ENCODE data around the gene PTK7. TPM values are rescaled to one million over a fixed set of nuclear protein-coding genes. Genes with fewer than 3 reads are reported as not detected.

PTK7 gene
- total and polyA plus RNA-seq, 8 donors = 4.0 to 64.9 (median 27.4) TPM

DNA sequence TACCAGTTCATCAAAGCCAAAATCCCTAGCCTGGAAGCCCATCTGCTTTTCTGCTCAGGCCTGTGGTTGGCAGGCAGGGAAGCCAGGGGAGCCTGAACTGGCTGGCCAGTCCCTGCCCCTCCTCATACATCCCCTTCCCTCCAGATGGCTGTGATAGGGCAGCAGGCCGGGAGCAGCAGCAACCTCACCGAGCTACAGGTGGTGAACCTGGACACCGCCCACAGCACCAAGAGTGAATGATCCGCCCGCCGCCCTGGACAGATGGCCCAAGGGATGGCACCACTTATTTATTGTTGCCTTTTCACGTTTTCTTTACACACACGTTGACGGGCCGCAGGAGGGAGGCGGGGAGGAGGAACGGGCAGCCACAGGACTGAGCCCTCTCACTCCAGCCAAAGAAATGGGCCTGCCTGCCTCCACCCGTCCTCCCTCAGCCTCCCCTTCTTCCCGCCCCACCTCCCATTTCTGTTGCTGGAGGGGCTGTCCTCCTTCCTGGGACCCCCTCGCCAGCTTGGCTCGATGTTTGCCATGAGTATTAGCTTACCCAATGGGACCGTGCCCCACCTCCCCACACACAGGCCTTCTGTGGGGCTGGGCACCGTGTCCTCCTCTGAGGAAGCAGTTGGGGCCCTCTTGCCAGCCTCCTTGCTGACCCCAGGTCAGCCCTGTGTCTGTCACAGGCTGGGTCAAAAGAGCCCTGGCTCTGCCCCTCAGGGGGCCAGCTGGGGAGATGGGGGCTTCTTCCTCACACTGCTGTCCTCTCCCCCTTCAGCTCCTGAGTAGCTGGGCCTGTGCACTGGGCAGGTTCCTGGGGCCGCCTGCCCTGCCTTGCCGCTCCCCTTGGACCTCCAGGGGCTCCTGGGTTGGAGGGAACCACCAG, 103.1 kb downstream of the PTK7 start:
- Histone ChIP-seq H3K27ac (peak overlapping the region in 1 of 5 donors; percentile 51), H3K4me1 (peaks cover 28 to 57% (median 46%) of the 10 kb centered on the region in 4 donors), H3K27me3 (no peaks in the 10 kb centered on the region), H3K9me3 (no peaks in the 10 kb centered on the region), H3K36me3 (peaks cover 41 to 57% (median 55%) of the 10 kb centered on the region in 4 donors), H3K4me3 (no peak overlapping the region)
- no peak for TF ChIP-seq POLR2A (IDR thresholded peaks at IDR 0.05)
- no peak for TF ChIP-seq EP300 (IDR thresholded peaks at IDR 0.05)
- no peak for TF ChIP-seq POLR2AphosphoS5 (IDR thresholded peaks at IDR 0.05)
- TF ChIP-seq, protein P1, sequence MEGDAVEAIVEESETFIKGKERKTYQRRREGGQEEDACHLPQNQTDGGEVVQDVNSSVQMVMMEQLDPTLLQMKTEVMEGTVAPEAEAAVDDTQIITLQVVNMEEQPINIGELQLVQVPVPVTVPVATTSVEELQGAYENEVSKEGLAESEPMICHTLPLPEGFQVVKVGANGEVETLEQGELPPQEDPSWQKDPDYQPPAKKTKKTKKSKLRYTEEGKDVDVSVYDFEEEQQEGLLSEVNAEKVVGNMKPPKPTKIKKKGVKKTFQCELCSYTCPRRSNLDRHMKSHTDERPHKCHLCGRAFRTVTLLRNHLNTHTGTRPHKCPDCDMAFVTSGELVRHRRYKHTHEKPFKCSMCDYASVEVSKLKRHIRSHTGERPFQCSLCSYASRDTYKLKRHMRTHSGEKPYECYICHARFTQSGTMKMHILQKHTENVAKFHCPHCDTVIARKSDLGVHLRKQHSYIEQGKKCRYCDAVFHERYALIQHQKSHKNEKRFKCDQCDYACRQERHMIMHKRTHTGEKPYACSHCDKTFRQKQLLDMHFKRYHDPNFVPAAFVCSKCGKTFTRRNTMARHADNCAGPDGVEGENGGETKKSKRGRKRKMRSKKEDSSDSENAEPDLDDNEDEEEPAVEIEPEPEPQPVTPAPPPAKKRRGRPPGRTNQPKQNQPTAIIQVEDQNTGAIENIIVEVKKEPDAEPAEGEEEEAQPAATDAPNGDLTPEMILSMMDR (IDR thresholded peaks at IDR 0.05) = no peak
- intact Hi-C loops (cut with DNase I; ENCODE audit: low total_unique reads) = no loop called here
- WGBS, 5 donors = 83 to 91% (median 87%) methylated on average over 18 to 20 of the region's 20 CpGs
- no peak for DNase-seq

DNA sequence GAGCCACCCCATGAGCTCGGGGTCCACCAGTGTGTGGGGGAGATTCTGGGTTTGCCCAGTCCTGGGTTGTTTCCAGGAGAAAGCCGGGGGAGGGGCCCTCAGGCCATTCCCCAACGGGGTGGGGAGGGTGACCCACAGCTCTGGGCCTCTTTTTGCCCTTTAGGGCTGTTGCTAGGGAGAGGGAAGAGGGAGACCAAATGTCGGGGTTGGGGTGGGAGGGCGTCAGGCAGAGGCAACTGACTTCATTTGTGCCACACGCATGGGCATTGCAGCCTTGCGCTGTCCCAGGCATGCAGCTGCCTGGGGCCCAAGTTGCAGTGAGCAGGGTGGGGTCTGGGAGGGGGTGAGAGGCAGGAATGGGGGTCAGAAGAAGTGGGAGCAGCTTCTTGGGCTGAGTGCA, 103.9 kb downstream of the PTK7 start:
- Histone ChIP-seq H3K4me1 (peaks cover 25 to 59% (median 43%) of the 10 kb centered on the region in 4 donors), H3K27ac (peak overlapping the region in 2 of 5 donors; percentile 33 to 51), H3K4me3 (no peak overlapping the region), H3K36me3 (peaks cover 41 to 65% (median 60%) of the 10 kb centered on the region in 4 donors), H3K27me3 (no peaks in the 10 kb centered on the region), H3K9me3 (no peaks in the 10 kb centered on the region)
- intact Hi-C loops (cut with DNase I; ENCODE audit: low total_unique reads) = no loop called here
- WGBS, 5 donors = 72 to 83% (median 81%) methylated on average over 7 of the region's 7 CpGs
- DNase-seq = no peak
- TF ChIP-seq EP300 (IDR thresholded peaks at IDR 0.05) = no peak
- TF ChIP-seq POLR2A (IDR thresholded peaks at IDR 0.05) = no peak
- no peak for TF ChIP-seq POLR2AphosphoS5 (IDR thresholded peaks at IDR 0.05)
- TF ChIP-seq, protein P1 (IDR thresholded peaks at IDR 0.05) = no peak

DNA sequence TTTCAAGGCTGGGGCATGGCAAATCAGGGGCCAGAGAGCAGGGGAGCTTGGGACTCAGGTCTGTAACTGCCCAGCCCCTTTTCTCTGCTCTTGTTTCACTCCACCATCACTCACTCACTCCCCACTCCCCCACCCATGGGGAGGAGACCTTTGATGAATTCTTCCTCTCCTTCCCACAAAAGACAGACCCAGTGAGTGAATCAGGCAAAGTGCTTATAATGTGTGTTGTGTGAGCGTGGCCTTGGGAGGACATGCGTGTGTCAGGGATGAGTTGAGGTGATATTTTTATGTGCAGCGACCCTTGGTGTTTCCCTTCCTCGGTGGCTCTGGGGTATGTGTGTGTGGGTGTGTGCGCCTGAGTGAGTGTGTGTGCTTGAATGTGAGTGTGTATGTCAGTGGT, 104.9 kb downstream of the PTK7 start:
- no peaks in the 10 kb centered on the region for H3K27me3 ChIP-seq
- 68 to 80% (median 72%) methylated on average over 5 of the region's 5 CpGs for WGBS, 5 donors
- H3K4me1 ChIP-seq = peaks cover 17 to 51% (median 34%) of the 10 kb centered on the region in 4 donors
- H3K36me3 ChIP-seq = peaks cover 41 to 66% (median 59%) of the 10 kb centered on the region in 4 donors
- no peak overlapping the region for H3K4me3 ChIP-seq
- H3K9me3 ChIP-seq = no peaks in the 10 kb centered on the region
- TF ChIP-seq EP300 (IDR thresholded peaks at IDR 0.05) (no peak), POLR2A (IDR thresholded peaks at IDR 0.05) (no peak), POLR2AphosphoS5 (IDR thresholded peaks at IDR 0.05) (no peak)
- TF ChIP-seq, protein P1 (IDR thresholded peaks at IDR 0.05) = no peak
- intact Hi-C loops (cut with DNase I; ENCODE audit: low total_unique reads) = no loop called here
- DNase-seq = peak in 1 of 2 donors; percentile 17
- H3K27ac ChIP-seq = peak overlapping the region in 3 of 5 donors; percentile 64 to 86 (median 86)

DNA sequence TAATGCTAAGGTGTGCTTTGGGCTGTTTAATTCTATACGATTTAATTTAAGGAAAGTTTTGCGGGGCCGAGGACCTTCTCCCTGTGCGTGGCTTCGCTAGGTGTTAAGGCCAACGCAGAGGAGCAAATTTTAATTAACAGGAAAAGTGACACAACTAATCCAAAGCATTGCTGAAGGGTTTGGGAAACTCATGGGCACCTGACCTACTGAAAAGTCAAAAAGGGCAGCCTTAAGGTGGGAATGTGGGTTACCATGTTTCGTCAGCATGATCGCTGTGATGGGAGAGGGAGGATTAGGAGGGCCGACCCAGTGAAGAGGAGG, 105.5 kb downstream of the PTK7 start:
- DNase-seq = no peak
- WGBS, 5 donors = 26 to 46% (median 34%) methylated on average over 9 of the region's 9 CpGs
- no peaks in the 10 kb centered on the region for H3K27me3 ChIP-seq
- intact Hi-C loops (cut with DNase I; ENCODE audit: low total_unique reads) = no loop called here
- no peak for TF ChIP-seq POLR2A (IDR thresholded peaks at IDR 0.05)
- TF ChIP-seq EP300 (IDR thresholded peaks at IDR 0.05) = no peak
- TF ChIP-seq, protein P1 (IDR thresholded peaks at IDR 0.05) = no peak
- no peak for TF ChIP-seq POLR2AphosphoS5 (IDR thresholded peaks at IDR 0.05)
- peak overlapping the region; percentile 49 to 86 (median 84) for H3K27ac ChIP-seq
- H3K4me1 ChIP-seq = peaks cover 17 to 45% (median 29%) of the 10 kb centered on the region in 4 donors
- H3K4me3 ChIP-seq = peak overlapping the region; percentile 69 to 95 (median 81)
- H3K9me3 ChIP-seq = no peaks in the 10 kb centered on the region
- peaks cover 41 to 66% (median 59%) of the 10 kb centered on the region in 4 donors for H3K36me3 ChIP-seq
